OCI-LY3 (cell line): ENCODE data around the gene IQGAP1.

Experiments used
- H2AFZ ChIP-seq: fragments of 200-600, 300-600 bp; shearing (Covaris generic); 2 replicates; pipeline ENCODE4 v1.6.0; 2014; ENCODE audit warnings: antibody characterized with exemption, low read depth, low read length
- H3K27ac ChIP-seq: fragments of 200-600, 300-600 bp; sonication (generic); 2 replicates; pipeline ENCODE4 v1.5.1; 2014; ENCODE audit warnings: mild to moderate bottlenecking, low read length, moderate library complexity, mixed read lengths
- H3K27me3 ChIP-seq: fragments of 200-600, 300-600 bp; sonication (generic); 2 replicates; pipeline ENCODE4 v1.6.1; 2014; ENCODE audit warnings: low read depth, low read length, mixed read lengths
- H3K36me3 ChIP-seq: fragments of 200-600, 300-600 bp; sonication (generic); replicated peaks from 2 replicates; pipeline ENCODE3; 2014; ENCODE audit warnings: low read depth, low read length, mixed read lengths
- H3K4me1 ChIP-seq: fragments of 300-600, 200-600 bp; sonication (generic); 2 replicates; pipeline ENCODE4 v1.6.1; 2014; ENCODE audit warnings: low read length, mixed read lengths
- H3K4me2 ChIP-seq: fragments of 200-600, 300-600 bp; sonication (generic); 2 replicates; pipeline ENCODE4 v1.6.1; 2014; ENCODE audit warnings: low read length, mixed read lengths
- H3K4me3 ChIP-seq: fragments of 300-600, 200-600 bp; sonication (generic); 2 replicates; pipeline ENCODE4 v1.5.1; 2014; ENCODE audit warnings: antibody characterized with exemption, mild to moderate bottlenecking, low read length, moderate library complexity
- H3K79me2 ChIP-seq: fragments of 300-600, 200-600 bp; shearing (Covaris generic); 2 replicates; pipeline ENCODE4 v1.6.1; 2014; ENCODE audit warnings: mild to moderate bottlenecking, low read length, mixed read lengths
- H3K9ac ChIP-seq: fragments of 300-600, 200-600 bp; shearing (Covaris generic); 2 replicates; pipeline ENCODE4 v1.6.0; 2014; ENCODE audit warnings: mild to moderate bottlenecking, low read length, moderate library complexity
- H3K9me3 ChIP-seq: fragments of 200-600, 300-600 bp; shearing (Covaris generic); 2 replicates; pipeline ENCODE4 v1.6.1; 2014; ENCODE audit warnings: low read length, mixed read lengths; ENCODE audit not compliant: insufficient read depth
- H4K20me1 ChIP-seq: fragments of 200-600, 300-600 bp; sonication (generic); 2 replicates; pipeline ENCODE4 v1.6.1; 2016; ENCODE audit warnings: low read length, mixed read lengths; ENCODE audit not compliant: insufficient read depth
- EZH2phosphoT487 ChIP-seq: fragments of 200-600 bp; shearing (Covaris generic); IDR thresholded peaks from 2 replicates; pipeline ENCODE4 v1.6.1; 2018; ENCODE audit warnings: antibody characterized with exemption, mixed run types, low read depth
- TF ChIP-seq, protein P1 (sequence below): fragments of 200-600, 300-600 bp; sonication (generic); IDR thresholded peaks from 2 replicates; pipeline ENCODE4 v1.5.1; 2014; ENCODE audit warnings: antibody characterized with exemption, low read length, low read depth

Gene IQGAP1

GRCh38 chr15:90529011-90529370, 140.9 kb downstream of the IQGAP1 start:
- no peak overlapping the region for H3K27ac ChIP-seq
- peaks cover 16% of the 10 kb centered on the region for H3K79me2 ChIP-seq
- peak overlapping the region; percentile 72 for H3K9ac ChIP-seq
- no peaks in the 10 kb centered on the region for H3K9me3 ChIP-seq
- no peaks in the 10 kb centered on the region for H3K27me3 ChIP-seq
- H3K4me2 ChIP-seq = peak overlapping the region; percentile 93
- no peak for TF ChIP-seq EZH2phosphoT487
- TF ChIP-seq, protein P1, sequence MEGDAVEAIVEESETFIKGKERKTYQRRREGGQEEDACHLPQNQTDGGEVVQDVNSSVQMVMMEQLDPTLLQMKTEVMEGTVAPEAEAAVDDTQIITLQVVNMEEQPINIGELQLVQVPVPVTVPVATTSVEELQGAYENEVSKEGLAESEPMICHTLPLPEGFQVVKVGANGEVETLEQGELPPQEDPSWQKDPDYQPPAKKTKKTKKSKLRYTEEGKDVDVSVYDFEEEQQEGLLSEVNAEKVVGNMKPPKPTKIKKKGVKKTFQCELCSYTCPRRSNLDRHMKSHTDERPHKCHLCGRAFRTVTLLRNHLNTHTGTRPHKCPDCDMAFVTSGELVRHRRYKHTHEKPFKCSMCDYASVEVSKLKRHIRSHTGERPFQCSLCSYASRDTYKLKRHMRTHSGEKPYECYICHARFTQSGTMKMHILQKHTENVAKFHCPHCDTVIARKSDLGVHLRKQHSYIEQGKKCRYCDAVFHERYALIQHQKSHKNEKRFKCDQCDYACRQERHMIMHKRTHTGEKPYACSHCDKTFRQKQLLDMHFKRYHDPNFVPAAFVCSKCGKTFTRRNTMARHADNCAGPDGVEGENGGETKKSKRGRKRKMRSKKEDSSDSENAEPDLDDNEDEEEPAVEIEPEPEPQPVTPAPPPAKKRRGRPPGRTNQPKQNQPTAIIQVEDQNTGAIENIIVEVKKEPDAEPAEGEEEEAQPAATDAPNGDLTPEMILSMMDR = no peak
- peaks cover 11% of the 10 kb centered on the region; the same call in 1 of the 2 replicates for H4K20me1 ChIP-seq
- H3K4me1 ChIP-seq = peaks cover 4% of the 10 kb centered on the region; the same call in 1 of the 2 replicates
- H3K36me3 ChIP-seq = no peaks in the 10 kb centered on the region
- H2AFZ ChIP-seq = peak overlapping the region; percentile 68
- peak overlapping the region; percentile 80 for H3K4me3 ChIP-seq

GRCh38 chr15:90529371-90530249, 141.6 kb downstream of the IQGAP1 start, which contains the start of gene CRTC3:
TSS of gene CRTC3 (plus strand) at chr15:90529923. CDS start at chr15:90530072, 149 bp downstream.
- Histone ChIP-seq H3K36me3 (no peaks in the 10 kb centered on the region), H3K4me3 (peak within 1 kb of the TSS; percentile 80), H3K4me2 (peak within 1 kb of the TSS; percentile 93), H4K20me1 (peaks cover 15% of the 10 kb centered on the region; the same call in 1 of the 2 replicates), H2AFZ (peak within 1 kb of the TSS; percentile 68), H3K9ac (peak within 1 kb of the TSS; percentile 72), H3K27me3 (no peaks in the 10 kb centered on the region), H3K9me3 (no peaks in the 10 kb centered on the region), H3K4me1 (peaks cover 4% of the 10 kb centered on the region; the same call in 1 of the 2 replicates), H3K27ac (no peak within 1 kb of the TSS), H3K79me2 (peaks cover 16% of the 10 kb centered on the region)
- TF ChIP-seq, protein P1 = peak; percentile 10; the same call in 1 of the 2 replicates
- TF ChIP-seq EZH2phosphoT487 = no peak

- Histone ChIP-seq H3K4me3 (peak overlapping the region; percentile 80), H3K27me3 (no peaks in the 10 kb centered on the region), H2AFZ (peak overlapping the region; percentile 40; the same call in 1 of the 2 replicates), H3K4me1 (peaks cover 4% of the 10 kb centered on the region; the same call in 1 of the 2 replicates), H3K27ac (no peak overlapping the region), H3K9ac (peak overlapping the region; percentile 72), H4K20me1 (peaks cover 18% of the 10 kb centered on the region), H3K79me2 (peaks cover 19% of the 10 kb centered on the region), H3K36me3 (no peaks in the 10 kb centered on the region), H3K9me3 (no peaks in the 10 kb centered on the region), H3K4me2 (peak overlapping the region; percentile 80)
- no peak for TF ChIP-seq EZH2phosphoT487
- TF ChIP-seq, protein P1 = no peak
Measured at GRCh38 chr15:90530250-90531051, 142.4 kb downstream of the IQGAP1 start.
